CD8-positive, alpha-beta memory T cell (primary cell): Measurements from ENCODE around the gene MAP3K5. TPM values are rescaled to one million over a fixed set of nuclear protein-coding genes. Genes with fewer than 3 reads are reported as not detected.
A peak's percentile ranks its signal among the peaks of the same experiment; 100 is the strongest.

Experiments used
- CTCF ChIA-PET: fragments of 350-600 bp; sonication (Branson Sonifier 250); formaldehyde crosslinking; loops from one replicate; lab custom pipeline; 2021; ENCODE audit warnings: antibody characterized with exemption; lab: Charles Lee
- POLR2A ChIA-PET: fragments of 350-600 bp; sonication (Branson Sonifier 250); formaldehyde crosslinking; loops from one replicate; lab custom pipeline; 2021; ENCODE audit warnings: antibody characterized with exemption; lab: Charles Lee
- DNase-seq, 5 donors: peaks; one replicate each; pipeline versions ENCODE4 v3.0.0 to v3.0.0-alpha.2; 2020 to 2022; ENCODE audit warnings: mixed read lengths in 1 of 5
- H3K27ac ChIP-seq: one replicate; pipeline ENCODE4 v1.7.0; 2013; ENCODE audit warnings: low read depth, mild to moderate bottlenecking, low read length, moderate library complexity
- H3K27me3 ChIP-seq: 2 replicates; pipeline ENCODE4 v1.7.0; 2013; ENCODE audit warnings: low read length, mild to moderate bottlenecking; ENCODE audit not compliant: insufficient read depth, poor library complexity, severe bottlenecking
- H3K36me3 ChIP-seq: 2 replicates; pipeline ENCODE4 v1.7.0; 2013; ENCODE audit warnings: mild to moderate bottlenecking, low read length, moderate library complexity; ENCODE audit not compliant: insufficient read depth
- H3K4me1 ChIP-seq: 2 replicates; pipeline ENCODE4 v1.7.0; 2013; ENCODE audit warnings: mild to moderate bottlenecking, low read length, moderate library complexity; ENCODE audit not compliant: insufficient read depth
- H3K4me3 ChIP-seq: 2 replicates; pipeline ENCODE4 v1.7.0; 2013; ENCODE audit warnings: mild to moderate bottlenecking, low read length
- H3K9me3 ChIP-seq: 2 replicates; pipeline ENCODE4 v1.7.0; 2013; ENCODE audit warnings: mild to moderate bottlenecking, low read length
- H3K27ac Mint-ChIP-seq, 8 donors: one replicate each; pipeline ENCODE4 v1.8.0; 2020 to 2021; ENCODE audit warnings: mixed read lengths in 8 of 8, mild to moderate bottlenecking in 6 of 8, inconsistent platforms in 3 of 8, moderate library complexity in 3 of 8
- H3K27me3 Mint-ChIP-seq, 2 donors: one replicate each; pipeline ENCODE4 v1.8.0; 2020 to 2021; ENCODE audit warnings: mixed read lengths in 2 of 2, mild to moderate bottlenecking in 1 of 2, moderate library complexity in 1 of 2
- H3K36me3 Mint-ChIP-seq, 3 donors: one replicate each; pipeline ENCODE4 v1.8.0; 2020 to 2021; ENCODE audit warnings: mixed read lengths in 3 of 3, inconsistent platforms in 1 of 3, mild to moderate bottlenecking in 1 of 3
- H3K4me1 Mint-ChIP-seq, 3 donors: one replicate each; pipeline ENCODE4 v1.8.0; 2020 to 2021; ENCODE audit warnings: mixed read lengths in 3 of 3, inconsistent platforms in 1 of 3, mild to moderate bottlenecking in 1 of 3
- H3K4me3 Mint-ChIP-seq, 7 donors: one replicate each; pipeline ENCODE4 v1.8.0; 2020 to 2021; ENCODE audit warnings: mixed read lengths in 7 of 7, mild to moderate bottlenecking in 6 of 7, moderate library complexity in 4 of 7, inconsistent platforms in 2 of 7
- H3K9me3 Mint-ChIP-seq, 5 donors: one replicate each; pipeline ENCODE4 v1.8.0; 2020 to 2022; ENCODE audit warnings: mixed read lengths in 5 of 5, mild to moderate bottlenecking in 3 of 5, moderate library complexity in 2 of 5, inconsistent platforms in 1 of 5
- polyA plus RNA-seq: library from polyadenylated mRNA; unstranded; fragments of 300-500 nt; fragmentation: Illumina TruSeq; gene quantifications from one replicate; pipeline ENCODE4 v1.2.3, GENCODE V29; 2021
- total RNA-seq, 2 experiments: library from RNA; stranded (reverse); gene quantifications; one replicate each; pipeline ENCODE4 v1.2.3, GENCODE V29; 2021

MAP3K5 gene
- total and polyA plus RNA-seq, 3 experiments from 2014 or later = 12.6 to 19.9 (median 12.9) TPM

GRCh38 chr6:136546331-136546730 is 245.9 kb downstream of the MAP3K5 start:
- DNase-seq = no peak
- Mint-ChIP-seq H3K27me3 (peaks cover 41 to 69% of the 10 kb centered on the region in 2 donors), H3K9me3 (no peaks in the 10 kb centered on the region), H3K36me3 (peaks cover 0 to 6% (median 5%) of the 10 kb centered on the region in 3 donors), H3K4me3 (no peak overlapping the region), H3K4me1 (peaks cover 7 to 14% (median 12%) of the 10 kb centered on the region in 3 donors), H3K27ac (peak overlapping the region in 1 of 8 donors; percentile 11)
- H3K36me3 ChIP-seq = no peaks in the 10 kb centered on the region
- ChIA-PET POLR2A (no interaction called here), CTCF (no interaction called here)
- no peaks in the 10 kb centered on the region for H3K9me3 ChIP-seq
- peaks cover 23% of the 10 kb centered on the region for H3K27me3 ChIP-seq
- no peak overlapping the region for H3K4me3 ChIP-seq
- H3K4me1 ChIP-seq = peaks cover 13% of the 10 kb centered on the region
- no peak overlapping the region for H3K27ac ChIP-seq

GRCh38 chr6:136544326-136544725 is 248.0 kb downstream of the MAP3K5 start:
- Mint-ChIP-seq H3K27me3 (peaks cover 39 to 78% of the 10 kb centered on the region in 2 donors), H3K36me3 (peaks cover 0 to 6% (median 5%) of the 10 kb centered on the region in 3 donors), H3K27ac (peak overlapping the region in 1 of 8 donors; percentile 12), H3K4me1 (peaks cover 3 to 4% (median 3%) of the 10 kb centered on the region in 3 donors), H3K9me3 (no peaks in the 10 kb centered on the region), H3K4me3 (no peak overlapping the region)
- Histone ChIP-seq H3K27me3 (peaks cover 21% of the 10 kb centered on the region), H3K36me3 (no peaks in the 10 kb centered on the region), H3K4me3 (no peak overlapping the region), H3K4me1 (peaks cover 3% of the 10 kb centered on the region), H3K9me3 (no peaks in the 10 kb centered on the region), H3K27ac (no peak overlapping the region)
- DNase-seq = no peak
- POLR2A ChIA-PET = no interaction called here
- CTCF ChIA-PET = no interaction called here

GRCh38 chr6:136541395-136541794 is 250.9 kb downstream of the MAP3K5 start:
- H3K27me3 ChIP-seq = peaks cover under 1% of the 10 kb centered on the region
- peaks cover 27 to 49% of the 10 kb centered on the region in 2 donors for H3K27me3 Mint-ChIP-seq
- no peak overlapping the region for H3K4me3 ChIP-seq
- no peak overlapping the region for H3K27ac Mint-ChIP-seq
- H3K36me3 ChIP-seq = no peaks in the 10 kb centered on the region
- H3K4me3 Mint-ChIP-seq = no peak overlapping the region
- no peak for DNase-seq
- peaks cover 0 to 6% (median 5%) of the 10 kb centered on the region in 3 donors for H3K36me3 Mint-ChIP-seq
- H3K4me1 Mint-ChIP-seq = no peaks in the 10 kb centered on the region
- H3K4me1 ChIP-seq = no peaks in the 10 kb centered on the region
- H3K9me3 ChIP-seq = no peaks in the 10 kb centered on the region
- no peaks in the 10 kb centered on the region for H3K9me3 Mint-ChIP-seq
- ChIA-PET POLR2A (no interaction called here), CTCF (interaction anchor here (4.0 kb wide), 1 partner anchor 9 kb away, joined by 20 read pairs; the partner anchor contains the start of gene MAP7)
- no peak overlapping the region for H3K27ac ChIP-seq

GRCh38 chr6:136539967-136540652 is 252.2 kb downstream of the MAP3K5 start:
- peaks cover 19 to 39% of the 10 kb centered on the region in 2 donors for H3K27me3 Mint-ChIP-seq
- Histone ChIP-seq H3K9me3 (no peaks in the 10 kb centered on the region), H3K4me3 (no peak overlapping the region), H3K27me3 (no peaks in the 10 kb centered on the region), H3K36me3 (no peaks in the 10 kb centered on the region), H3K27ac (no peak overlapping the region), H3K4me1 (no peaks in the 10 kb centered on the region)
- H3K4me3 Mint-ChIP-seq = no peak overlapping the region
- DNase-seq = no peak
- no peaks in the 10 kb centered on the region for H3K4me1 Mint-ChIP-seq
- ChIA-PET POLR2A (no interaction called here), CTCF (interaction anchor here (4.0 kb wide), 1 partner anchor 10 kb away, joined by 20 read pairs; the partner anchor contains the start of gene MAP7)
- H3K36me3 Mint-ChIP-seq = peaks cover 0 to 6% (median 5%) of the 10 kb centered on the region in 3 donors
- no peak overlapping the region for H3K27ac Mint-ChIP-seq
- peaks cover 0 to 3% (median 0%) of the 10 kb centered on the region in 5 donors for H3K9me3 Mint-ChIP-seq

- no peak overlapping the region for H3K27ac Mint-ChIP-seq
- CTCF ChIA-PET = interaction anchor here (4.0 kb wide), 1 partner anchor 11 kb away, joined by 20 read pairs; the partner anchor contains the start of gene MAP7
- DNase-seq = no peak
- no peak overlapping the region for H3K4me3 Mint-ChIP-seq
- Histone ChIP-seq H3K27ac (no peak overlapping the region), H3K27me3 (no peaks in the 10 kb centered on the region), H3K4me1 (no peaks in the 10 kb centered on the region), H3K9me3 (no peaks in the 10 kb centered on the region), H3K36me3 (no peaks in the 10 kb centered on the region), H3K4me3 (no peak overlapping the region)
- POLR2A ChIA-PET = no interaction called here
- peaks cover 14 to 30% of the 10 kb centered on the region in 2 donors for H3K27me3 Mint-ChIP-seq
- H3K36me3 Mint-ChIP-seq = peaks cover 0 to 10% (median 0%) of the 10 kb centered on the region in 3 donors
- peaks cover 0 to 3% (median 0%) of the 10 kb centered on the region in 5 donors for H3K9me3 Mint-ChIP-seq
- H3K4me1 Mint-ChIP-seq = no peaks in the 10 kb centered on the region
These were observed 253.4 kb downstream of the MAP3K5 start for GRCh38 chr6:136538836-136539235.

- Histone ChIP-seq H3K36me3 (no peaks in the 10 kb centered on the region), H3K27me3 (no peaks in the 10 kb centered on the region), H3K4me3 (no peak overlapping the region), H3K9me3 (no peaks in the 10 kb centered on the region), H3K4me1 (no peaks in the 10 kb centered on the region), H3K27ac (no peak overlapping the region)
- H3K9me3 Mint-ChIP-seq = peaks cover 0 to 3% (median 0%) of the 10 kb centered on the region in 5 donors
- H3K4me1 Mint-ChIP-seq = no peaks in the 10 kb centered on the region
- peaks cover 0 to 10% (median 0%) of the 10 kb centered on the region in 3 donors for H3K36me3 Mint-ChIP-seq
- H3K27me3 Mint-ChIP-seq = peaks cover 3 to 23% of the 10 kb centered on the region in 2 donors
- ChIA-PET CTCF (no interaction called here), POLR2A (no interaction called here)
- H3K4me3 Mint-ChIP-seq = no peak overlapping the region
- H3K27ac Mint-ChIP-seq = no peak overlapping the region
- DNase-seq = no peak
These were observed 256.2 kb downstream of the MAP3K5 start for GRCh38 chr6:136535880-136536650.

- Mint-ChIP-seq H3K4me3 (no peak overlapping the region), H3K27ac (no peak overlapping the region), H3K4me1 (no peaks in the 10 kb centered on the region), H3K36me3 (peaks cover 0 to 10% (median 0%) of the 10 kb centered on the region in 3 donors), H3K27me3 (peaks cover 3 to 17% of the 10 kb centered on the region in 2 donors), H3K9me3 (peaks cover 0 to 3% (median 0%) of the 10 kb centered on the region in 5 donors)
- Histone ChIP-seq H3K4me3 (no peak overlapping the region), H3K36me3 (no peaks in the 10 kb centered on the region), H3K27ac (no peak overlapping the region), H3K4me1 (no peaks in the 10 kb centered on the region), H3K27me3 (no peaks in the 10 kb centered on the region), H3K9me3 (no peaks in the 10 kb centered on the region)
- CTCF ChIA-PET = no interaction called here
- POLR2A ChIA-PET = no interaction called here
- DNase-seq = no peak
These were observed 257.1 kb downstream of the MAP3K5 start for GRCh38 chr6:136535017-136535765.
